ENCODE data around the gene PTK6. TPM values are rescaled to one million over a fixed set of nuclear protein-coding genes. Genes with fewer than 3 reads are reported as not detected.
"Not testable (repeated sequence)": the region's sequence is repeated elsewhere in the genome, so short reads cannot be mapped to it uniquely, and the experiment has no call there.

PTK6 gene
- total RNA-seq, 1 experiment from 2014 or later: 6.7 TPM

DNA sequence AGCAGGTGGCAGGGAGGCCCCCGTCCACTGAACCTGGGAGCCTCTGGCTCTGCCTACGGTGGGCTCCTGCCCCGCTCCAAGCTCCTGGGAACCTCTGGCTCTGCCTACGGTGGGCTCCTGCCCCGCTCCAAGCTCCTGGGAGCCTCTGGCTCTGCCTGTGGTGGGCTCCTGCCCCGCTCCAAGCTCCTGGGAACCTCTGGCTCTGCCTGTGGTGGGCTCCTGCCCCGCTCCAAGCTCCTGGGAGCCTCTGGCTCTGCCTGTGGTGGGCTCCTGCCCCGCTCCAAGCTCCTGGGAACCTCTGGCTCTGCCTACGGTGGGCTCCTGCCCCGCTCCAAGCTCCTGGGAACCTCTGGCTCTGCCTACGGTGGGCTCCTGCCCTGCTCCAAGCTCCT lies 33.9 kb upstream of the PTK6 start:
- H4K20me1 ChIP-seq (ENCODE audit: insufficient read depth): not testable (repeated sequence)

DNA sequence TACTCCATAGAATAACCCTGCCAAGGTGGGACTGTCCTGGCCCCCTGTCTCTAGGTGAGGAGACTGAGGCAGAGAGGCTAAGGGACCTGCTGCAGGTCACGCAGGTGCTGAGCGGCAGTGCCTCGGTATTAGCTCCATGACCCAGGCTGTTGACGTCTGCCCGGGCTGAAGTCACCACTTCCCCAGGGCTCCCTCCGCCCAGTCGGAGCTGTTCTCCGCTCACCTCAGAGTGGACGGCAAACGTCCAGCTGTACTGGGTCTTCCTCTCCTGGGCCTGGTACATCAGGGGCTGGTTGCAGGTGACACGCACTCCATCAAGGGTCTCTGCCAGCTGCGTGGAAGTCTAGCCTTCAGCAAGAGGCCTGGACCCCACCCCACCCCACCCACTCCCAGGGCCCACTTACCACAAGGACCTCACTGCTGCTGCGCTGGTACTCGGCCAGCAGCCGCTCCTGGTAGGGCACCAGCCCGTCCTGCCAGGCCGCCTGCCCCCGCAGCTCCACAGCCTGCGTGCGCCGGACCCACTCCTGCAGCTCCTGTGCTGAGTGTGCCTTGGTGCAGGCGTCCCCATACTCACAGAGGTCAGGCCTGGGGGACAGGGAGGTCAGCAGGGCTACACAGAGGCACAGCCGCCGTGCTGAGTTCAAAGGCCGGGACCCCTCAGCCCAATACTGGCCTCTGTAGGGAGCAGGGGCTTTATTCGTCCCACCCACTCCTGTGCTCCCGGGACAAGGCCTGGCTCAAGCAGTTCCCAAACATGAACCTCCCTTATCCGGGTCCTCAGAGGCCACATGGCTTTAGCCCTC lies 33.3 kb upstream of the PTK6 start:
- H3K79me2 ChIP-seq (ENCODE audit: insufficient read depth, low read length): peaks cover 4% of the 10 kb centered on the region; the same call in 1 of the 2 replicates
- no peak overlapping the region for H2AFZ ChIP-seq (ENCODE audit: low read depth, low read length, poor library complexity, severe bottlenecking)
- H4K20me1 ChIP-seq (ENCODE audit: insufficient read depth): no peaks in the 10 kb centered on the region
- CTCF ChIA-PET: no interaction called here
- H3K9me3 ChIP-seq (ENCODE audit: control insufficient read depth in 1 of 2, insufficient read depth in 1 of 2, low read depth in 1 of 2, low read length in 2 of 2): no peaks in the 10 kb centered on the region
- no peaks in the 10 kb centered on the region for H3K36me3 ChIP-seq (ENCODE audit: control insufficient read depth in 1 of 2, insufficient read depth in 2 of 2, low read length in 2 of 2)
- H3K27me3 ChIP-seq (ENCODE audit: insufficient read depth, low read length): no peaks in the 10 kb centered on the region
- RAD21 ChIA-PET (ENCODE audit: low non-redundant PET in 1 of 2, low total read pairs in 2 of 2, uncharacterized antibody in 2 of 2, unreplicated experiment in 2 of 2): no interaction called here
- H3K4me2 ChIP-seq (ENCODE audit: low read length): no peak overlapping the region
- POLR2A ChIA-PET: interaction anchor here (0.6 kb wide), 1 partner anchor 332 kb away, joined by 3 read pairs; no protein-coding TSS in a partner anchor
- DNase-seq (ENCODE audit: low read depth, low spot score) (no peak), ATAC-seq (no peak)
- H3K9me2 ChIP-seq (ENCODE audit: insufficient read depth): no peaks in the 10 kb centered on the region
- no TSS peak for BruUV-seq (replicated peaks)
- no peak overlapping the region for H3K27ac ChIP-seq (ENCODE audit: low read depth, low read length)
- peaks cover 12 to 23% of the 10 kb centered on the region in 2 experiments for H3K4me1 ChIP-seq (ENCODE audit: control insufficient read depth in 1 of 2, insufficient read depth in 2 of 2, low read length in 2 of 2)
- H3K9ac ChIP-seq (ENCODE audit: low read length): no peak overlapping the region
- TF ChIP-seq FOSL1 (IDR thresholded peaks at IDR 0.05; ENCODE audit: low read depth) (no peak), TCF7L2 (IDR thresholded peaks at IDR 0.05; ENCODE audit: borderline replicate concordance, extremely low read depth, insufficient read depth, insufficient read length) (no peak), RAD21 (IDR thresholded peaks at IDR 0.05; ENCODE audit: low read depth) (no peak), CEBPB (IDR thresholded peaks at IDR 0.05; ENCODE audit: low read depth) (no peak), POLR2AphosphoS5 (IDR thresholded peaks at IDR 0.05; ENCODE audit: low read depth, low read length) (peak; percentile 15; the same call in 1 of the 2 replicates)
- TF ChIP-seq, protein P1, sequence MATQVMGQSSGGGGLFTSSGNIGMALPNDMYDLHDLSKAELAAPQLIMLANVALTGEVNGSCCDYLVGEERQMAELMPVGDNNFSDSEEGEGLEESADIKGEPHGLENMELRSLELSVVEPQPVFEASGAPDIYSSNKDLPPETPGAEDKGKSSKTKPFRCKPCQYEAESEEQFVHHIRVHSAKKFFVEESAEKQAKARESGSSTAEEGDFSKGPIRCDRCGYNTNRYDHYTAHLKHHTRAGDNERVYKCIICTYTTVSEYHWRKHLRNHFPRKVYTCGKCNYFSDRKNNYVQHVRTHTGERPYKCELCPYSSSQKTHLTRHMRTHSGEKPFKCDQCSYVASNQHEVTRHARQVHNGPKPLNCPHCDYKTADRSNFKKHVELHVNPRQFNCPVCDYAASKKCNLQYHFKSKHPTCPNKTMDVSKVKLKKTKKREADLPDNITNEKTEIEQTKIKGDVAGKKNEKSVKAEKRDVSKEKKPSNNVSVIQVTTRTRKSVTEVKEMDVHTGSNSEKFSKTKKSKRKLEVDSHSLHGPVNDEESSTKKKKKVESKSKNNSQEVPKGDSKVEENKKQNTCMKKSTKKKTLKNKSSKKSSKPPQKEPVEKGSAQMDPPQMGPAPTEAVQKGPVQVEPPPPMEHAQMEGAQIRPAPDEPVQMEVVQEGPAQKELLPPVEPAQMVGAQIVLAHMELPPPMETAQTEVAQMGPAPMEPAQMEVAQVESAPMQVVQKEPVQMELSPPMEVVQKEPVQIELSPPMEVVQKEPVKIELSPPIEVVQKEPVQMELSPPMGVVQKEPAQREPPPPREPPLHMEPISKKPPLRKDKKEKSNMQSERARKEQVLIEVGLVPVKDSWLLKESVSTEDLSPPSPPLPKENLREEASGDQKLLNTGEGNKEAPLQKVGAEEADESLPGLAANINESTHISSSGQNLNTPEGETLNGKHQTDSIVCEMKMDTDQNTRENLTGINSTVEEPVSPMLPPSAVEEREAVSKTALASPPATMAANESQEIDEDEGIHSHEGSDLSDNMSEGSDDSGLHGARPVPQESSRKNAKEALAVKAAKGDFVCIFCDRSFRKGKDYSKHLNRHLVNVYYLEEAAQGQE (IDR thresholded peaks at IDR 0.05; ENCODE audit: low read depth): no peak
- TF ChIP-seq, protein P2, sequence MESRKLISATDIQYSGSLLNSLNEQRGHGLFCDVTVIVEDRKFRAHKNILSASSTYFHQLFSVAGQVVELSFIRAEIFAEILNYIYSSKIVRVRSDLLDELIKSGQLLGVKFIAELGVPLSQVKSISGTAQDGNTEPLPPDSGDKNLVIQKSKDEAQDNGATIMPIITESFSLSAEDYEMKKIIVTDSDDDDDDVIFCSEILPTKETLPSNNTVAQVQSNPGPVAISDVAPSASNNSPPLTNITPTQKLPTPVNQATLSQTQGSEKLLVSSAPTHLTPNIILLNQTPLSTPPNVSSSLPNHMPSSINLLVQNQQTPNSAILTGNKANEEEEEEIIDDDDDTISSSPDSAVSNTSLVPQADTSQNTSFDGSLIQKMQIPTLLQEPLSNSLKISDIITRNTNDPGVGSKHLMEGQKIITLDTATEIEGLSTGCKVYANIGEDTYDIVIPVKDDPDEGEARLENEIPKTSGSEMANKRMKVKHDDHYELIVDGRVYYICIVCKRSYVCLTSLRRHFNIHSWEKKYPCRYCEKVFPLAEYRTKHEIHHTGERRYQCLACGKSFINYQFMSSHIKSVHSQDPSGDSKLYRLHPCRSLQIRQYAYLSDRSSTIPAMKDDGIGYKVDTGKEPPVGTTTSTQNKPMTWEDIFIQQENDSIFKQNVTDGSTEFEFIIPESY (IDR thresholded peaks at IDR 0.05; ENCODE audit: extremely low read depth, insufficient replicate concordance, low read length): no peak
- no peak overlapping the region for H3K4me3 ChIP-seq (replicated peaks in 1 of 2; ENCODE audit: low read depth in 1 of 2, low read length in 2 of 2)
- intact Hi-C loops (cut with micrococcal nuclease): loop anchor here (10.0 kb wide), 1 partner anchor 54 kb away; the partner anchor contains the start of gene GMEB2

More for the DNA sequence above, 33.9 kb upstream of the PTK6 start:
- ATAC-seq; CTCF ChIA-PET; RAD21 ChIA-PET (ENCODE audit: low non-redundant PET in 1 of 2, low total read pairs in 2 of 2, uncharacterized antibody in 2 of 2, unreplicated experiment in 2 of 2); H3K9me2 ChIP-seq (ENCODE audit: insufficient read depth); H2AFZ ChIP-seq (ENCODE audit: low read depth, low read length, poor library complexity, severe bottlenecking); DNase-seq (ENCODE audit: low read depth, low spot score); H3K79me2 ChIP-seq (ENCODE audit: insufficient read depth, low read length); H3K36me3 ChIP-seq (ENCODE audit: control insufficient read depth in 1 of 2, insufficient read depth in 2 of 2, low read length in 2 of 2); H3K4me2 ChIP-seq (ENCODE audit: low read length); H3K27me3 ChIP-seq (ENCODE audit: insufficient read depth, low read length); BruUV-seq (replicated peaks); H3K9me3 ChIP-seq (ENCODE audit: control insufficient read depth in 1 of 2, insufficient read depth in 1 of 2, low read depth in 1 of 2, low read length in 2 of 2); H3K27ac ChIP-seq (ENCODE audit: low read depth, low read length); POLR2A ChIA-PET; H3K9ac ChIP-seq (ENCODE audit: low read length); H3K4me3 ChIP-seq (replicated peaks in 1 of 2; ENCODE audit: low read depth in 1 of 2, low read length in 2 of 2): not testable (repeated sequence)
- peaks cover 12 to 27% of the 10 kb centered on the region in 2 experiments for H3K4me1 ChIP-seq (ENCODE audit: control insufficient read depth in 1 of 2, insufficient read depth in 2 of 2, low read length in 2 of 2)
- intact Hi-C loops (cut with micrococcal nuclease): loop anchor here (10.0 kb wide), 1 partner anchor 54 kb away; the partner anchor contains the start of gene GMEB2

Measured in HCT116 (cell line).